HFF-Myc (cell line): Measurements from ENCODE around the gene KLK14.

ENCODE experiments used
- DNase-seq: peaks from one replicate; pipeline ENCODE4 v3.0.0-alpha.2; 2011; ENCODE audit warnings: low read depth; ENCODE audit errors: extremely low read depth
- H3K4me3 ChIP-seq: replicated peaks from 2 replicates; pipeline ENCODE4 v1.5.1; 2011; ENCODE audit warnings: low read depth, mild to moderate bottlenecking, control low read depth, low read length
- CTCF ChIP-seq: IDR thresholded peaks from 2 replicates; pipeline ENCODE4 v1.5.1; 2012; ENCODE audit warnings: mild to moderate bottlenecking, low read depth, low read length, control low read depth; ENCODE audit errors: missing control alignments

Gene KLK14

GRCh38 chr19:51079481-51080110 is 3.1 kb downstream of the KLK14 start:
- no peak for TF ChIP-seq CTCF
- DNase-seq = no peak
- H3K4me3 ChIP-seq = no peak overlapping the region

GRCh38 chr19:51078731-51079130 is 4.0 kb downstream of the KLK14 start:
- no peak for DNase-seq
- TF ChIP-seq CTCF = no peak
- H3K4me3 ChIP-seq = no peak overlapping the region

DNA sequence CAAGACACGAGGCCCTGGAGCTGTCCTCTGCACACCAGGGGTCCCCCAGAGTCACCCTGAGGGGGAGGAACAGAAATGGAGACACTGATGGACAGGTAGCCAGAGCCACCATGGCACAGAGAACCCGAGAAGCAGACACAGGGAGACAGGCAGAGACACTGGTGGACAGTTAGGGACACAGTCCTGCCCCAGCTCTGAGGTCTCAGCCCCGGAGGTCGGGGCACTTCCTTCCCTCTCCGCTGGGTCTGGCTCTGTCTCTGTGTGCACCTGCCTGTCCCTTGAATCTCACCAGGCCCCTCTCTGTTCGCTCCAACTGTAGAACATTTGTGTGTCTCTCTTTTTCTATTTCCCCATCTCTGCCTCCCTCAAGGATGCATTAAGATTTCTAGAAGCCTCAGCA is 4.6 kb downstream of the KLK14 start:
- DNase-seq = no peak
- no peak for TF ChIP-seq CTCF
- H3K4me3 ChIP-seq = no peak overlapping the region

GRCh38 chr19:51076631-51077213 is 6.0 kb downstream of the KLK14 start:
- no peak for DNase-seq
- no peak overlapping the region for H3K4me3 ChIP-seq
- TF ChIP-seq CTCF = no peak

- no peak overlapping the region for H3K4me3 ChIP-seq
- no peak for TF ChIP-seq CTCF
- DNase-seq = no peak
These were observed 6.7 kb downstream of the KLK14 start for GRCh38 chr19:51075998-51076397.

DNA sequence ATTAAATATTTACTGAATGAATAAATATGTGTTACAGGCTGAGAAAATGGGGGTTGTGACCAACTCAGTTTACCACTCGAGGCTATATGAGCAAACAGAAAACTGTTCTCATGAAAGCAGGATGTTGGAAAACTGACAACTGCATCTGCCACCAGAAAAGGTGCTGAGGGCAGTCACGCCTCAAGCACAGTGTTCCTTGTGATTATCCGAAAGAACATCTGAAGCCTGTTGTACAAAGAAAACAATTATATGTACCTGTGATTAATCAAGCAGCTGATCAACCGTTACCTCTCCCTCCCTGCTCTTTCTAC is 11.6 kb downstream of the KLK14 start:
- no peak for DNase-seq
- TF ChIP-seq CTCF = no peak
- no peak overlapping the region for H3K4me3 ChIP-seq
